Measurements from ENCODE around the gene ZNF592. TPM values are rescaled to one million over a fixed set of nuclear protein-coding genes. Genes with fewer than 3 reads are reported as not detected.

ZNF592 gene
- total and polyA plus RNA-seq, 2 of the 13 experiments (the other 11 are each of a cell fraction or from before 2014, with no cell fraction given) = 8.2 to 9.8 TPM

GRCh38 chr15:84844964-84845363 is 96.6 kb downstream of the ZNF592 start (continued):
- TF ChIP-seq SOX6 (IDR thresholded peaks at IDR 0.05) (no peak), SOX6 (CRISPR knock-in tag; IDR thresholded peaks at IDR 0.05) (no peak; the same call in none of the 2 replicates), ZNF781 (CRISPR knock-in tag; IDR thresholded peaks at IDR 0.05; ENCODE audit: borderline replicate concordance, not compliant biosample characterization) (no peak), MIXL1 (CRISPR knock-in tag; IDR thresholded peaks at IDR 0.05) (0 out of 2 replicates have a peak, but pooled peaks have one; percentile 10), AHR (CRISPR knock-in tag; IDR thresholded peaks at IDR 0.05) (no peak), ZNF576 (CRISPR knock-in tag; IDR thresholded peaks at IDR 0.05) (no peak), ZNF230 (CRISPR knock-in tag; IDR thresholded peaks at IDR 0.05) (no peak), ZNF784 (CRISPR knock-in tag; IDR thresholded peaks at IDR 0.05; ENCODE audit: borderline replicate concordance) (no peak), CTCF (CRISPR knock-in tag; IDR thresholded peaks at IDR 0.05) (no peak), ZBTB7B (CRISPR knock-in tag; IDR thresholded peaks at IDR 0.05) (peak; percentile 21; the same call in 1 of the 2 replicates), ZNF235 (CRISPR knock-in tag; IDR thresholded peaks at IDR 0.05; ENCODE audit: borderline replicate concordance) (no peak), RAD51 (IDR thresholded peaks at IDR 0.05; ENCODE audit: borderline replicate concordance) (no peak), PHF21A (CRISPR knock-in tag; IDR thresholded peaks at IDR 0.05) (peak; percentile 54; the same call in 1 of the 2 replicates), FOXP1 (IDR thresholded peaks at IDR 0.05) (no peak), FOXP1 (CRISPR knock-in tag; IDR thresholded peaks at IDR 0.05) (peak; percentile 80), HNRNPL (IDR thresholded peaks at IDR 0.05; ENCODE audit: low read depth, low read length) (no peak), ZNF362 (CRISPR knock-in tag; IDR thresholded peaks at IDR 0.05; ENCODE audit: borderline replicate concordance) (peak; percentile 97), ZNF143 (CRISPR knock-in tag; IDR thresholded peaks at IDR 0.05) (no peak), ZNF749 (CRISPR knock-in tag; IDR thresholded peaks at IDR 0.05; ENCODE audit: borderline replicate concordance) (no peak), NCOA2 (CRISPR knock-in tag; IDR thresholded peaks at IDR 0.05) (0 out of 2 replicates have a peak, but pooled peaks have one; percentile 19), NFE2L2 (IDR thresholded peaks at IDR 0.05; ENCODE audit: low read length) (no peak), CENPT (CRISPR knock-in tag; IDR thresholded peaks at IDR 0.05; ENCODE audit: low read depth) (no peak), REPIN1 (CRISPR knock-in tag; IDR thresholded peaks at IDR 0.05; ENCODE audit: borderline replicate concordance, low read depth) (no peak), FOXA3 (CRISPR knock-in tag; IDR thresholded peaks at IDR 0.05) (peak; percentile 87), THAP9 (CRISPR knock-in tag; IDR thresholded peaks at IDR 0.05; ENCODE audit: borderline replicate concordance) (no peak), ELF3 (CRISPR knock-in tag; IDR thresholded peaks at IDR 0.05) (peak; percentile 63)
